ENCODE measurements around the gene TCEA3.

DNA sequence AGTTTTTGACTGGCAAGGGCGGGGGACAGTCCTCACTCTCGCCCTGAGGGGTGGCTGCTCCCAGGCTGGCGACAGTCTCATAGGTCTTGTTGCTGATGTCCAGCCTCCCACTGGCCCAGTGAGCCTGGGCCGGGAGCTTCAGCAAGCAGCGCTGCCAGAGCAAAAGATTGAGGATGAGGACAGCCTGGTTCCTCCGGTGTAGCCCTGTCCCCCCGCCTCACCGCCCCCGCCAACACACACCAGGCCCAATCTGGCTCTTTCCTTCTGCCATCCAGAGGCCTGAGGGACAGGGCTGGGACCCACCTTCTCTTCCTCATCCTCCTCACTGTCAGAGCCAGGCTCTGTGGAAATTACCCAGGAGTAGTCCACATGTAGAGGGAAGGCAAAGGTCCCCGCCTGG, 8.6 kb upstream of the TCEA3 start:
- TF ChIP-seq SUZ12 (IDR thresholded peaks at IDR 0.05; ENCODE audit: extremely low read depth, insufficient read depth, insufficient read length) (no peak), YY1 (IDR thresholded peaks at IDR 0.05; ENCODE audit: insufficient read depth, insufficient read length) (no peak)

All from NT2/D1 (cell line).